Measurements from ENCODE around the gene WEE2. TPM values are rescaled to one million over a fixed set of nuclear protein-coding genes. Genes with fewer than 3 reads are reported as not detected.

WEE2 gene
- total and polyA plus RNA-seq, 9 of the 15 experiments (the other 6 are each of a cell fraction or from before 2014, with no cell fraction given): not detected

DNA sequence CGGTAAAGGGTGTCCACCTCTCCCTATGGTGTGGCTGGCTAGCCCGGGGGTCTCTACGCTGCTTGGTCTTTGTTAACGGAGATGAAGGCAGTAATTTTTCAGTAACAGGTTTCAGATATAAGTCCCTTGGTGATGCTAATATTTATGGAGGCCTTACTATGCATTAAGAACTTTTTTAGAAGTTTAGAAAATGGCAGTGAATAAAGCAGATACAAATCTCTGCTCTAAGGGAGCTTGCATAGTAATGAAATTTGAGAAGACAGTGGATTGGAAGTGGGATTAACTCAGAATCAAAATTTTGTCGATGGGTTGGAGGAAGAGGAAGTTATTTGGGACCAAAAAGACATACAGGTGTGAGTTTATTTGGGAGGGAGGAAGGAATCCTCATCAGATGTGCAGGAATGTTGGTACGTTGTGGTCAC is 30.4 kb downstream of the WEE2 start (continued):
- peak; percentile 68; the same call in 1 of the 2 replicates for TF ChIP-seq ZNF197 (CRISPR knock-in tag; IDR thresholded peaks at IDR 0.05; ENCODE audit: low read depth)
- TF ChIP-seq ZNF518B (CRISPR knock-in tag; IDR thresholded peaks at IDR 0.05): no peak
- 0 out of 2 replicates have a peak, but pooled peaks have one; percentile 30 for TF ChIP-seq ILF3 (IDR thresholded peaks at IDR 0.05; ENCODE audit: borderline replicate concordance)
- TF ChIP-seq ZNF253 (CRISPR knock-in tag; conservative IDR thresholded peaks at IDR 0.05): no peak
- TF ChIP-seq NFRKB (IDR thresholded peaks at IDR 0.05; ENCODE audit: low read depth): peak; percentile 71; the same call in 1 of the 2 replicates
- TF ChIP-seq ZC3H11A (IDR thresholded peaks at IDR 0.05; ENCODE audit: low read depth, low read length): no peak
- TF ChIP-seq CBFB (CRISPR knock-in tag; IDR thresholded peaks at IDR 0.05): no peak
- no peak for TF ChIP-seq ARNT (IDR thresholded peaks at IDR 0.05)
- no peak for TF ChIP-seq CEBPZ (IDR thresholded peaks at IDR 0.05; ENCODE audit: borderline replicate concordance, low read depth, low read length)
- no peak; the same call in 1 of the 2 replicates for TF ChIP-seq PML (IDR thresholded peaks at IDR 0.05; ENCODE audit: low read length)
- no peak for TF ChIP-seq RBM17 (IDR thresholded peaks at IDR 0.05; ENCODE audit: borderline replicate concordance, low read depth, low read length)
- TF ChIP-seq ESRRB (CRISPR knock-in tag; IDR thresholded peaks at IDR 0.05; ENCODE audit: borderline replicate concordance): 0 out of 2 replicates have a peak, but pooled peaks have one; percentile 51
- TF ChIP-seq EZH2 (IDR thresholded peaks at IDR 0.05; ENCODE audit: borderline replicate concordance, low read depth, low read length): no peak
- no peak for TF ChIP-seq HNRNPLL (IDR thresholded peaks at IDR 0.05; ENCODE audit: low read depth, low read length, poor library complexity, severe bottlenecking)
- no peak for TF ChIP-seq MXI1 (IDR thresholded peaks at IDR 0.05; ENCODE audit: low read depth, low read length)
- TF ChIP-seq POLR2G (IDR thresholded peaks at IDR 0.05; ENCODE audit: low read depth, low read length): no peak
- TF ChIP-seq BRD9 (IDR thresholded peaks at IDR 0.05; ENCODE audit: low read depth, partially characterized antibody): peak; percentile 5
- no peak for TF ChIP-seq ARID1B (IDR thresholded peaks at IDR 0.05)
- no peak for TF ChIP-seq RBBP5 (IDR thresholded peaks at IDR 0.05; ENCODE audit: borderline replicate concordance, insufficient read depth, low read length, poor library complexity, severe bottlenecking)
- TF ChIP-seq SMARCA5 (IDR thresholded peaks at IDR 0.05): no peak

All from K562 (cell line).